Measurements from ENCODE around the gene TSFM. TPM values are rescaled to one million over a fixed set of nuclear protein-coding genes. Genes with fewer than 3 reads are reported as not detected.

Gene TSFM
- total RNA-seq, 4 donors from 2014 or later: 19.6 to 35.4 (median 29.1) TPM

- TF ChIP-seq EP300 (IDR thresholded peaks at IDR 0.05) (no peak), POLR2AphosphoS5 (IDR thresholded peaks at IDR 0.05) (no peak), POLR2A (IDR thresholded peaks at IDR 0.05) (no peak)
- TF ChIP-seq, protein P1, sequence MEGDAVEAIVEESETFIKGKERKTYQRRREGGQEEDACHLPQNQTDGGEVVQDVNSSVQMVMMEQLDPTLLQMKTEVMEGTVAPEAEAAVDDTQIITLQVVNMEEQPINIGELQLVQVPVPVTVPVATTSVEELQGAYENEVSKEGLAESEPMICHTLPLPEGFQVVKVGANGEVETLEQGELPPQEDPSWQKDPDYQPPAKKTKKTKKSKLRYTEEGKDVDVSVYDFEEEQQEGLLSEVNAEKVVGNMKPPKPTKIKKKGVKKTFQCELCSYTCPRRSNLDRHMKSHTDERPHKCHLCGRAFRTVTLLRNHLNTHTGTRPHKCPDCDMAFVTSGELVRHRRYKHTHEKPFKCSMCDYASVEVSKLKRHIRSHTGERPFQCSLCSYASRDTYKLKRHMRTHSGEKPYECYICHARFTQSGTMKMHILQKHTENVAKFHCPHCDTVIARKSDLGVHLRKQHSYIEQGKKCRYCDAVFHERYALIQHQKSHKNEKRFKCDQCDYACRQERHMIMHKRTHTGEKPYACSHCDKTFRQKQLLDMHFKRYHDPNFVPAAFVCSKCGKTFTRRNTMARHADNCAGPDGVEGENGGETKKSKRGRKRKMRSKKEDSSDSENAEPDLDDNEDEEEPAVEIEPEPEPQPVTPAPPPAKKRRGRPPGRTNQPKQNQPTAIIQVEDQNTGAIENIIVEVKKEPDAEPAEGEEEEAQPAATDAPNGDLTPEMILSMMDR (IDR thresholded peaks at IDR 0.05): no peak
- Histone ChIP-seq H3K27me3 (no peaks in the 10 kb centered on the region), H3K4me3 (no peak overlapping the region), H3K36me3 (peaks cover 4% of the 10 kb centered on the region), H3K4me1 (peaks cover 23% of the 10 kb centered on the region), H3K9me3 (no peaks in the 10 kb centered on the region), H3K27ac (no peak overlapping the region)
- DNase-seq (ENCODE audit: low spot score in 2 of 2): no peak
- WGBS: 38% methylated on average over 1 of the region's 1 CpG
Observed at GRCh38 chr12:57779736-57780135, 2.9 kb upstream of the TSFM start.

- Histone ChIP-seq H3K9me3 (no peaks in the 10 kb centered on the region), H3K4me3 (no peak overlapping the region), H3K27me3 (no peaks in the 10 kb centered on the region), H3K27ac (no peak overlapping the region), H3K4me1 (peaks cover 23% of the 10 kb centered on the region), H3K36me3 (peaks cover 5% of the 10 kb centered on the region)
- WGBS: 79% methylated on average over 2 of the region's 4 CpGs
- TF ChIP-seq, protein P1 (IDR thresholded peaks at IDR 0.05): no peak
- TF ChIP-seq POLR2AphosphoS5 (IDR thresholded peaks at IDR 0.05) (no peak), POLR2A (IDR thresholded peaks at IDR 0.05) (no peak), EP300 (IDR thresholded peaks at IDR 0.05) (no peak)
- DNase-seq (ENCODE audit: low spot score in 2 of 2): peak in 1 of 2 donors; percentile 55
Observed at GRCh38 chr12:57780284-57780897, 2.2 kb upstream of the TSFM start.

DNA sequence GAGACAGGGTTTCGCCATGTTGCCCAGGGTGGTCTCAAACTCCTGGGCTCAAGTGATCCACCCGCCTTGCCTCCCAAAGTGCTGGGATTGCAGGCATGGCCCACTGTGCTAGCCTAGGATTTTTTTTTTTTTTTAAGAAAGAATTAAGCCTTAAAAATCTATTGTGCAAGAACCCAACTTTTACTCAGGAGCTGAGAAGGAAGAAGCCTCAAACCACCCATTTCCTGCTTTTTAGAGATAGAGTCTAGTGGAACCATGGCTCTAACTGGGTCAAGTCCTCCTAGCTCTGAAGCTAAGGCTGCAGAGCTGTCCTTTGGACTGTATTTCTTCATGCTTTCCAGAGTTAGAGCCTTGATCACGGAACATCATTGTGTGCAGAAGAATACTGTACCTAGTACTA is 1.3 kb upstream of the TSFM start:
- DNase-seq (ENCODE audit: low spot score in 2 of 2): no peak
- 96% methylated on average over 3 of the region's 3 CpGs for WGBS
- no peak overlapping the region for H3K27ac ChIP-seq
- H3K4me1 ChIP-seq: peaks cover 23% of the 10 kb centered on the region
- TF ChIP-seq POLR2A (IDR thresholded peaks at IDR 0.05): no peak
- no peak for TF ChIP-seq POLR2AphosphoS5 (IDR thresholded peaks at IDR 0.05)
- H3K36me3 ChIP-seq: peaks cover 14% of the 10 kb centered on the region
- no peaks in the 10 kb centered on the region for H3K27me3 ChIP-seq
- H3K9me3 ChIP-seq: no peaks in the 10 kb centered on the region
- H3K4me3 ChIP-seq: no peak overlapping the region

DNA sequence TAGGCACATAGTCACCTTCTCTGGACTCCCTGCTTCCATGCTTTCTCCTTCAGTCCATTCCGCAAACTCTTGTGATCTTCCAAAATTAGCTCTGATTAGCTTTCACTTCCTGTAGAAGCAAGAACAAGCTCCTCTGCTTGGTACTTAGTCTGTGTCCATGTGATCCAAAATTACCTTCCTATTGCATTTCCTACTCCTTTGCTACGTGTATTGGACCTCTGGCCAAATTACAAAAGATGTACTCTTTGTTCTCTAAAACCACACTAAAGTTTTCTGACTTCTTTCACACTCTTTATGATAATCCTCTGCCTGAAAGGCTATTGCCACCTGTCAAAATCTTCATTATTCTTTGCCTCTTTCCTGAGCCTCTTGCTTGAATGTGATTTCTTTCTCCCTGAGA is 786 bp upstream of the TSFM start:
- Histone ChIP-seq H3K27me3 (no peaks in the 10 kb centered on the region), H3K4me3 (no peak overlapping the region), H3K9me3 (no peaks in the 10 kb centered on the region), H3K36me3 (peaks cover 19% of the 10 kb centered on the region), H3K27ac (no peak overlapping the region), H3K4me1 (peaks cover 23% of the 10 kb centered on the region)
- TF ChIP-seq POLR2AphosphoS5 (IDR thresholded peaks at IDR 0.05) (no peak), EP300 (IDR thresholded peaks at IDR 0.05) (no peak), POLR2A (IDR thresholded peaks at IDR 0.05) (no peak)
- TF ChIP-seq, protein P1 (IDR thresholded peaks at IDR 0.05): no peak
- WGBS: 66% methylated on average over 2 of the region's 2 CpGs
- DNase-seq (ENCODE audit: low spot score in 2 of 2): no peak

- Histone ChIP-seq H3K4me3 (peak overlapping the region; percentile 93), H3K27me3 (no peaks in the 10 kb centered on the region), H3K9me3 (no peaks in the 10 kb centered on the region), H3K4me1 (peaks cover 23% of the 10 kb centered on the region), H3K27ac (no peak overlapping the region), H3K36me3 (peaks cover 24% of the 10 kb centered on the region)
- DNase-seq (ENCODE audit: low spot score in 2 of 2): no peak
- WGBS: 19% methylated on average over 4 of the region's 4 CpGs
- TF ChIP-seq POLR2AphosphoS5 (IDR thresholded peaks at IDR 0.05): no peak
- TF ChIP-seq POLR2A (IDR thresholded peaks at IDR 0.05): no peak
- TF ChIP-seq EP300 (IDR thresholded peaks at IDR 0.05): no peak
Observed at GRCh38 chr12:57782243-57782607, 362 bp upstream of the TSFM start.

GRCh38 chr12:57783466-57783801 is 847 bp downstream of the TSFM start:
- Histone ChIP-seq H3K4me1 (peaks cover 23% of the 10 kb centered on the region), H3K36me3 (peaks cover 28% of the 10 kb centered on the region)
- TF ChIP-seq EP300 (IDR thresholded peaks at IDR 0.05) (no peak), POLR2AphosphoS5 (IDR thresholded peaks at IDR 0.05) (no peak), POLR2A (IDR thresholded peaks at IDR 0.05) (no peak)
- TF ChIP-seq, protein P1 (IDR thresholded peaks at IDR 0.05): no peak

More at GRCh38 chr12:57783466-57783801, 847 bp downstream of the TSFM start:
- H3K9me3 ChIP-seq: no peaks in the 10 kb centered on the region
- DNase-seq (ENCODE audit: low spot score in 2 of 2): no peak
- no peak overlapping the region for H3K27ac ChIP-seq
- 80% methylated on average over 12 of the region's 12 CpGs for WGBS
- H3K4me3 ChIP-seq: peak overlapping the region; percentile 93
- no peaks in the 10 kb centered on the region for H3K27me3 ChIP-seq

Measured in suprapubic skin (tissue), 4 donors.